HepG2 (cell line): ENCODE measurements around the gene CD300LF. TPM values are rescaled to one million over a fixed set of nuclear protein-coding genes. Genes with fewer than 3 reads are reported as not detected.

Experiments
- AKAP8 ChIP-seq: sonication (generic); formaldehyde crosslinking; IDR thresholded peaks from 2 replicates; pipeline ENCODE4 v1.5.1; 2020; ENCODE audit warnings: mild to moderate bottlenecking, missing genetic modification reagents
- ATM ChIP-seq: fragments of 450-650 bp; IDR thresholded peaks from 2 replicates; pipeline ENCODE4 v1.7.1; 2017; ENCODE audit warnings: mild to moderate bottlenecking, borderline replicate concordance
- BRF2 ChIP-seq: sonication (generic); formaldehyde crosslinking; IDR thresholded peaks from 2 replicates; pipeline ENCODE4 v1.8.1; 2022; ENCODE audit warnings: mild to moderate bottlenecking, missing genetic modification reagents
- E2F5 ChIP-seq: sonication (generic); formaldehyde crosslinking; conservative IDR thresholded peaks from 2 replicates; pipeline ENCODE4 v1.4.0; 2020; ENCODE audit warnings: missing genetic modification reagents
- IRF9 ChIP-seq: sonication (generic); formaldehyde crosslinking; IDR thresholded peaks from 2 replicates; pipeline ENCODE4 v1.8.0; 2022; ENCODE audit warnings: missing genetic modification reagents, mild to moderate bottlenecking, borderline replicate concordance
- MED13 ChIP-seq: sonication (generic); formaldehyde crosslinking; IDR thresholded peaks from 2 replicates; pipeline ENCODE4 v1.5.0; 2020; ENCODE audit warnings: missing genetic modification reagents
- MEIS2 ChIP-seq: sonication (generic); formaldehyde crosslinking; IDR thresholded peaks from 2 replicates; pipeline ENCODE4 v1.9.0; 2021; ENCODE audit warnings: mild to moderate bottlenecking, missing genetic modification reagents
- PAF1 ChIP-seq: IDR thresholded peaks from 2 replicates; pipeline ENCODE4 v1.6.1; 2016; ENCODE audit warnings: missing genetic modification reagents, missing compliant biosample characterization
- REPIN1 ChIP-seq: sonication (generic); formaldehyde crosslinking; IDR thresholded peaks from 2 replicates; pipeline ENCODE4 v1.8.0; 2022; ENCODE audit warnings: missing genetic modification reagents, low read depth, mild to moderate bottlenecking, borderline replicate concordance
- REST ChIP-seq, 2 experiments: IDR thresholded peaks; 2 replicates each; pipeline ENCODE4 v1.6.1; 2011 to 2012; ENCODE audit warnings: low read length in 2 of 2, borderline replicate concordance in 1 of 2, low read depth in 1 of 2, mild to moderate bottlenecking in 1 of 2, moderate library complexity in 1 of 2
- SMAD1 ChIP-seq: sonication (generic); formaldehyde crosslinking; IDR thresholded peaks from 2 replicates; pipeline ENCODE4 v1.4.0; 2020; ENCODE audit warnings: missing genetic modification reagents, low read depth, mild to moderate bottlenecking, borderline replicate concordance
- THAP11 ChIP-seq: IDR thresholded peaks from 2 replicates; pipeline ENCODE4 v1.6.1; 2016; ENCODE audit warnings: missing biosample characterization, missing genetic modification reagents
- ZFP36L2 ChIP-seq: sonication (generic); formaldehyde crosslinking; IDR thresholded peaks from 2 replicates; pipeline ENCODE4 v1.4.0; 2020; ENCODE audit warnings: missing genetic modification reagents
- ZMYM2 ChIP-seq: sonication (generic); formaldehyde crosslinking; IDR thresholded peaks from 2 replicates; pipeline ENCODE4 v1.8.0; 2022; ENCODE audit warnings: mild to moderate bottlenecking, missing genetic modification reagents
- ZNF207 ChIP-seq: fragments of 450-650 bp; IDR thresholded peaks from 2 replicates; pipeline ENCODE4 v1.6.1; 2016; ENCODE audit warnings: antibody characterized with exemption, borderline replicate concordance
- ZNF234 ChIP-seq: sonication (generic); formaldehyde crosslinking; conservative IDR thresholded peaks from 2 replicates; pipeline ENCODE4 v1.5.1; 2020; ENCODE audit warnings: mild to moderate bottlenecking, missing genetic modification reagents
- ZNF343 ChIP-seq: sonication (generic); formaldehyde crosslinking; IDR thresholded peaks from 2 replicates; pipeline ENCODE4 v1.4.0; 2020; ENCODE audit warnings: mild to moderate bottlenecking, missing genetic modification reagents
- ZNF362 ChIP-seq: sonication (generic); formaldehyde crosslinking; IDR thresholded peaks from 2 replicates; pipeline ENCODE4 v1.4.0; 2020; ENCODE audit warnings: missing genetic modification reagents, mild to moderate bottlenecking, borderline replicate concordance
- ZNF367 ChIP-seq: sonication (generic); formaldehyde crosslinking; IDR thresholded peaks from 2 replicates; pipeline ENCODE4 v1.4.0; 2020; ENCODE audit warnings: missing genetic modification reagents, borderline replicate concordance
- ZNF431 ChIP-seq: sonication (generic); formaldehyde crosslinking; IDR thresholded peaks from 2 replicates; pipeline ENCODE4 v1.9.0; 2022; ENCODE audit warnings: missing genetic modification reagents, low read depth, mild to moderate bottlenecking, borderline replicate concordance
- ZNF652 ChIP-seq: IDR thresholded peaks from 2 replicates; pipeline ENCODE4 v1.6.1; 2016; ENCODE audit warnings: low read depth, borderline replicate concordance
- polyA plus RNA-seq, 8 experiments: library from polyadenylated mRNA; depleted of rRNA in 3 of 8; stranded (reverse) in 7 of 8; unstranded in 1 of 8; fragments of >200 nt; fragmentation: Illumina TruSeq in 4 of 8; extraction: Trizol in 4 of 8; gene quantifications; 2 replicates each; pipeline versions ENCODE4 v1.2.1 to v1.2.3, GENCODE V29; 2011 to 2016; ENCODE audit warnings: low read depth in 4 of 8, missing spikeins in 1 of 8, mixed read lengths in 1 of 8; ENCODE audit not compliant: insufficient read depth in 1 of 8
- total RNA-seq, 5 experiments: library from RNA; depleted of rRNA; stranded (reverse); fragments of >200 nt; fragmentation: Illumina TruSeq; extraction: Trizol; gene quantifications; 2 replicates each; pipeline ENCODE4 v1.2.3, GENCODE V29; 2016; ENCODE audit warnings: low read depth in 1 of 5

Gene CD300LF
- total and polyA plus RNA-seq, 2 of the 13 experiments (the other 11 are each of a cell fraction or from before 2014, with no cell fraction given): not detected

- TF ChIP-seq IRF9 (CRISPR knock-in tag) (no peak), PAF1 (no peak), ZFP36L2 (CRISPR knock-in tag) (no peak; the same call in 1 of the 2 replicates), REPIN1 (CRISPR knock-in tag) (peak; percentile 88), ZNF343 (CRISPR knock-in tag) (no peak), THAP11 (CRISPR knock-in tag) (peak; percentile 76), REST (IDR thresholded peaks at IDR 0.05; ENCODE audit: borderline replicate concordance in 1 of 2, low read depth in 1 of 2, low read length in 2 of 2) (peak in 1 of 2 experiments; percentile 85), SMAD1 (CRISPR knock-in tag) (peak; percentile 65; the same call in 1 of the 2 replicates), MEIS2 (CRISPR knock-in tag) (peak; percentile 87), BRF2 (peak; percentile 81; the same call in 1 of the 2 replicates), ZNF367 (CRISPR knock-in tag) (peak; percentile 92), ZNF652 (no peak), ZNF207 (no peak), ZNF431 (CRISPR knock-in tag) (no peak), E2F5 (CRISPR knock-in tag) (no peak), MED13 (CRISPR knock-in tag) (peak; percentile 83; the same call in 1 of the 2 replicates), ZNF234 (CRISPR knock-in tag) (peak; percentile 47; the same call in 1 of the 2 replicates), ZNF362 (CRISPR knock-in tag) (no peak; the same call in 1 of the 2 replicates), ATM (no peak), ZMYM2 (CRISPR knock-in tag) (no peak), AKAP8 (CRISPR knock-in tag) (no peak; the same call in 1 of the 2 replicates)
Measured at GRCh38 chr17:74748529-74749278, 36.0 kb upstream of the CD300LF start, which contains the start of gene NHERF1 (continued).
